HEK293 (cell line): ENCODE results near the gene MCRIP2.

Experiments
- FEZF1 ChIP-seq: fragments of 450-650 bp; formaldehyde crosslinking; IDR thresholded peaks from 2 replicates; pipeline ENCODE4 v1.5.1; 2016; ENCODE audit warnings: missing biosample characterization, missing genetic modification characterization
- GLIS2 ChIP-seq: fragments of 450-650 bp; formaldehyde crosslinking; IDR thresholded peaks from 2 replicates; pipeline ENCODE4 v1.5.1; 2016; ENCODE audit warnings: missing biosample characterization, missing genetic modification characterization
- HOXC10 ChIP-seq: sonication (generic); formaldehyde crosslinking; IDR thresholded peaks from 2 replicates; pipeline ENCODE4 v1.8.1; 2023; ENCODE audit warnings: mild to moderate bottlenecking, missing genetic modification reagents
- KLF8 ChIP-seq: fragments of 450-650 bp; formaldehyde crosslinking; IDR thresholded peaks from 2 replicates; pipeline ENCODE4 v1.5.1; 2016; ENCODE audit warnings: missing biosample characterization, missing genetic modification characterization
- OVOL3 ChIP-seq: fragments of 450-650 bp; formaldehyde crosslinking; IDR thresholded peaks from 2 replicates; pipeline ENCODE4 v1.5.1; 2016; ENCODE audit warnings: missing biosample characterization, missing genetic modification characterization
- PRDM1 ChIP-seq: fragments of 450-650 bp; formaldehyde crosslinking; IDR thresholded peaks from 2 replicates; pipeline ENCODE4; 2016; ENCODE audit warnings: missing biosample characterization, missing genetic modification characterization
- SCRT2 ChIP-seq: fragments of 450-650 bp; formaldehyde crosslinking; IDR thresholded peaks from 2 replicates; pipeline ENCODE4 v1.5.1; 2016; ENCODE audit warnings: missing biosample characterization, missing genetic modification characterization
- YY2 ChIP-seq: fragments of 450-650 bp; formaldehyde crosslinking; IDR thresholded peaks from 2 replicates; pipeline ENCODE4 v1.5.1; 2016; ENCODE audit warnings: missing biosample characterization, missing genetic modification characterization
- ZEB2 ChIP-seq: fragments of 450-650 bp; formaldehyde crosslinking; IDR thresholded peaks from 2 replicates; pipeline ENCODE4 v1.5.1; 2016; ENCODE audit warnings: missing biosample characterization, missing genetic modification characterization
- ZFP37 ChIP-seq: fragments of 450-650 bp; formaldehyde crosslinking; IDR thresholded peaks from 2 replicates; pipeline ENCODE4 v1.5.1; 2016; ENCODE audit warnings: missing biosample characterization, missing genetic modification characterization
- ZFP69B ChIP-seq: fragments of 450-650 bp; formaldehyde crosslinking; IDR thresholded peaks from 2 replicates; pipeline ENCODE4 v1.5.1; 2016; ENCODE audit warnings: missing biosample characterization, missing genetic modification characterization
- ZNF184 ChIP-seq: fragments of 450-650 bp; IDR thresholded peaks from 2 replicates; pipeline ENCODE4 v1.5.1; 2018; ENCODE audit warnings: missing biosample characterization, mild to moderate bottlenecking, missing genetic modification characterization
- ZNF23 ChIP-seq: fragments of 450-650 bp; formaldehyde crosslinking; IDR thresholded peaks from 2 replicates; pipeline ENCODE4 v1.5.1; 2016; ENCODE audit warnings: missing biosample characterization, missing genetic modification characterization, borderline replicate concordance
- ZNF248 ChIP-seq: fragments of 450-650 bp; formaldehyde crosslinking; IDR thresholded peaks from 2 replicates; pipeline ENCODE4 v1.5.1; 2017; ENCODE audit warnings: missing biosample characterization, missing genetic modification characterization
- ZNF274 ChIP-seq, 2 experiments: fragments of 200-500 bp in 1 of 2; fragments of 450-650 bp in 1 of 2; sonication (Bioruptor generic) in 1 of 2; formaldehyde crosslinking in 1 of 2; IDR thresholded peaks; 2 replicates each; pipeline versions ENCODE4 v1.5.1 to v1.6.1; 2014 to 2016; ENCODE audit warnings: borderline replicate concordance in 1 of 2, inconsistent platforms in 1 of 2, low read length in 1 of 2, missing biosample characterization in 1 of 2, missing genetic modification characterization in 1 of 2
- ZNF324 ChIP-seq: fragments of 450-650 bp; formaldehyde crosslinking; IDR thresholded peaks from 2 replicates; pipeline ENCODE4 v1.5.1; 2016; ENCODE audit warnings: missing biosample characterization, missing genetic modification characterization
- ZNF335 ChIP-seq: fragments of 450-650 bp; formaldehyde crosslinking; conservative IDR thresholded peaks from 2 replicates; pipeline ENCODE4 v1.5.1; 2016; ENCODE audit warnings: missing biosample characterization, missing genetic modification characterization
- ZNF501 ChIP-seq: fragments of 450-650 bp; formaldehyde crosslinking; IDR thresholded peaks from 2 replicates; pipeline ENCODE4 v1.5.1; 2016; ENCODE audit warnings: missing biosample characterization, missing genetic modification characterization
- ZNF560 ChIP-seq: fragments of 450-650 bp; formaldehyde crosslinking; IDR thresholded peaks from 2 replicates; pipeline ENCODE4 v1.5.1; 2017; ENCODE audit warnings: missing biosample characterization, missing genetic modification characterization, borderline replicate concordance
- ZNF561 ChIP-seq: fragments of 450-650 bp; IDR thresholded peaks from 2 replicates; pipeline ENCODE4 v1.5.1; 2018; ENCODE audit warnings: missing biosample characterization, missing genetic modification characterization, borderline replicate concordance
- ZNF610 ChIP-seq: fragments of 450-650 bp; formaldehyde crosslinking; IDR thresholded peaks from 2 replicates; pipeline ENCODE4 v1.5.1; 2016; ENCODE audit warnings: missing biosample characterization, missing genetic modification characterization, borderline replicate concordance
- ZNF623 ChIP-seq: fragments of 450-650 bp; formaldehyde crosslinking; IDR thresholded peaks from 2 replicates; pipeline ENCODE4 v1.5.1; 2016; ENCODE audit warnings: missing biosample characterization, missing genetic modification characterization
- ZNF670 ChIP-seq: fragments of 450-650 bp; formaldehyde crosslinking; IDR thresholded peaks from 2 replicates; pipeline ENCODE4 v1.5.1; 2016; ENCODE audit warnings: missing biosample characterization, missing genetic modification characterization, low read depth
- ZNF747 ChIP-seq: fragments of 450-650 bp; formaldehyde crosslinking; IDR thresholded peaks from 2 replicates; pipeline ENCODE4 v1.5.1; 2016; ENCODE audit warnings: missing biosample characterization, missing genetic modification characterization
- ZNF776 ChIP-seq: fragments of 450-650 bp; formaldehyde crosslinking; IDR thresholded peaks from 2 replicates; pipeline ENCODE4 v1.5.0; 2017; ENCODE audit warnings: missing biosample characterization, missing genetic modification characterization, borderline replicate concordance
- ZNF830 ChIP-seq: fragments of 450-650 bp; IDR thresholded peaks from 2 replicates; pipeline ENCODE4 v1.5.0; 2018; ENCODE audit warnings: missing biosample characterization, missing genetic modification characterization, low read depth, mild to moderate bottlenecking, moderate library complexity
- ZNF837 ChIP-seq: fragments of 450-650 bp; formaldehyde crosslinking; IDR thresholded peaks from 2 replicates; pipeline ENCODE4 v1.5.1; 2016; ENCODE audit warnings: missing biosample characterization, missing genetic modification characterization
- TF ChIP-seq, protein P1 (sequence below): fragments of 450-650 bp; formaldehyde crosslinking; IDR thresholded peaks from 2 replicates; pipeline ENCODE4 v1.5.1; 2017; ENCODE audit warnings: missing biosample characterization, missing genetic modification characterization
- TF ChIP-seq, protein P2 (sequence below): sonication (generic); formaldehyde crosslinking; IDR thresholded peaks from 2 replicates; pipeline ENCODE4 v1.8.1; 2022; ENCODE audit warnings: mild to moderate bottlenecking, moderate library complexity, missing genetic modification reagents
- TF ChIP-seq, protein P3 (sequence below): fragments of 450-650 bp; formaldehyde crosslinking; IDR thresholded peaks from 2 replicates; pipeline ENCODE4 v1.5.1; 2017; ENCODE audit warnings: missing biosample characterization, missing genetic modification characterization
- TF ChIP-seq, protein P4 (sequence below): fragments of 450-650 bp; formaldehyde crosslinking; IDR thresholded peaks from 2 replicates; pipeline ENCODE4 v1.5.1; 2016; ENCODE audit warnings: missing biosample characterization, missing genetic modification characterization
- TF ChIP-seq, protein P5 (sequence below): fragments of 450-650 bp; formaldehyde crosslinking; IDR thresholded peaks from 2 replicates; pipeline ENCODE4 v1.5.0; 2017; ENCODE audit warnings: missing biosample characterization, missing genetic modification characterization, borderline replicate concordance

Gene MCRIP2

DNA sequence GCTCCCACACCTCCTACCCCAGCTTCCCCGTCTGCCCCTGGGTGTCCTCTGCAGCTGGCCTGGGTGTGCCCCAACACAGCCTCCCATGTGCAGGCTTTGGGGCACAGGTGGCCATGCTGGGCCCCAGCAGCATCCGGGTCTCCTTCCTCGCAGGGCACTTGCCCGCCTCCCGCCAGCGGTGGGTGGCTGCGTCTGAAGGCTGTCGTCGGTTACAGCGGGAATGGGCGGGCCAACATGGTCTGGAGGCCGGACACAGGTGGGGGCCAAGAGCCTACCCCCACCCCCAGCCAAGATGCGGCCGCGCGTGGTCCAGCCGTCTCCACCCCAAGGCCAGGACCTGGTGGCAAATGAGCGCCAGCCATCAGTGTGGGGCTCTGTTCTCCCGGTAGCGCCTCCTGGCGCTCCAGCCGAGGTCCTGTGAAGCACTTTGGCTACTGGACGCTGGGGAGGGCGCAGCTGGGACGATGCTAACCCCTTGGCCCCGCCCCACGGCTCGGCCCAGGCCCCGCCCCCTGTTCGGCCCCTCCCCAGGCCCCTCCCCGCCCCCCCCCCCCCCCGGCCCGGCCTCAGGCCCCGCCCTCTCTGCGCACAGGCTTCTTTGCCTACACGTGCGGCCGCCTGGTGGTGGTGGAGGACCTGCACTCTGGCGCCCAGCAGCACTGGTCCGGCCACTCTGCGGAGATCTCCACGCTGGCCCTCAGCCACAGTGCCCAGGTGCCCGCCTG lies 19.0 kb downstream of the MCRIP2 start (continued):
- TF ChIP-seq KLF8 (0 out of 2 replicates have a peak, but pooled peaks have one; percentile 47), ZFP69B (peak; percentile 69), ZFP37 (tag by site-specific recombination) (no peak), HOXC10 (CRISPR knock-in tag) (no peak), PRDM1 (tag by site-specific recombination) (no peak), ZNF23 (tag by site-specific recombination) (no peak), ZNF560 (tag by site-specific recombination) (no peak), ZNF670 (no peak), GLIS2 (tag by site-specific recombination) (peak; percentile 85), ZEB2 (no peak), FEZF1 (tag by site-specific recombination) (no peak), ZNF747 (tag by site-specific recombination) (no peak), ZNF248 (tag by site-specific recombination) (no peak), ZNF776 (no peak), ZNF830 (tag by site-specific recombination) (no peak), SCRT2 (tag by site-specific recombination) (peak; percentile 78), ZNF335 (tag by site-specific recombination) (peak; percentile 33), YY2 (tag by site-specific recombination) (no peak), ZNF324 (tag by site-specific recombination) (no peak), ZNF610 (tag by site-specific recombination) (0 out of 2 replicates have a peak, but pooled peaks have one; percentile 16), ZNF184 (no peak), ZNF561 (no peak), ZNF837 (tag by site-specific recombination) (no peak), ZNF274 (IDR thresholded peaks at IDR 0.05; ENCODE audit: low read length) (no peak), ZNF274 (tag by site-specific recombination; IDR thresholded peaks at IDR 0.05; ENCODE audit: borderline replicate concordance) (no peak), ZNF501 (no peak), ZNF623 (tag by site-specific recombination) (no peak), OVOL3 (tag by site-specific recombination) (no peak)
- TF ChIP-seq, protein P1, sequence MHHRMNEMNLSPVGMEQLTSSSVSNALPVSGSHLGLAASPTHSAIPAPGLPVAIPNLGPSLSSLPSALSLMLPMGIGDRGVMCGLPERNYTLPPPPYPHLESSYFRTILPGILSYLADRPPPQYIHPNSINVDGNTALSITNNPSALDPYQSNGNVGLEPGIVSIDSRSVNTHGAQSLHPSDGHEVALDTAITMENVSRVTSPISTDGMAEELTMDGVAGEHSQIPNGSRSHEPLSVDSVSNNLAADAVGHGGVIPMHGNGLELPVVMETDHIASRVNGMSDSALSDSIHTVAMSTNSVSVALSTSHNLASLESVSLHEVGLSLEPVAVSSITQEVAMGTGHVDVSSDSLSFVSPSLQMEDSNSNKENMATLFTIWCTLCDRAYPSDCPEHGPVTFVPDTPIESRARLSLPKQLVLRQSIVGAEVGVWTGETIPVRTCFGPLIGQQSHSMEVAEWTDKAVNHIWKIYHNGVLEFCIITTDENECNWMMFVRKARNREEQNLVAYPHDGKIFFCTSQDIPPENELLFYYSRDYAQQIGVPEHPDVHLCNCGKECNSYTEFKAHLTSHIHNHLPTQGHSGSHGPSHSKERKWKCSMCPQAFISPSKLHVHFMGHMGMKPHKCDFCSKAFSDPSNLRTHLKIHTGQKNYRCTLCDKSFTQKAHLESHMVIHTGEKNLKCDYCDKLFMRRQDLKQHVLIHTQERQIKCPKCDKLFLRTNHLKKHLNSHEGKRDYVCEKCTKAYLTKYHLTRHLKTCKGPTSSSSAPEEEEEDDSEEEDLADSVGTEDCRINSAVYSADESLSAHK = no peak
- TF ChIP-seq, protein P2, sequence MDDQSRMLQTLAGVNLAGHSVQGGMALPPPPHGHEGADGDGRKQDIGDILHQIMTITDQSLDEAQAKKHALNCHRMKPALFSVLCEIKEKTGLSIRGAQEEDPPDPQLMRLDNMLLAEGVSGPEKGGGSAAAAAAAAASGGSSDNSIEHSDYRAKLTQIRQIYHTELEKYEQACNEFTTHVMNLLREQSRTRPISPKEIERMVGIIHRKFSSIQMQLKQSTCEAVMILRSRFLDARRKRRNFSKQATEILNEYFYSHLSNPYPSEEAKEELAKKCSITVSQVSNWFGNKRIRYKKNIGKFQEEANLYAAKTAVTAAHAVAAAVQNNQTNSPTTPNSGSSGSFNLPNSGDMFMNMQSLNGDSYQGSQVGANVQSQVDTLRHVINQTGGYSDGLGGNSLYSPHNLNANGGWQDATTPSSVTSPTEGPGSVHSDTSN (CRISPR knock-in tag) = no peak
- TF ChIP-seq, protein P3, sequence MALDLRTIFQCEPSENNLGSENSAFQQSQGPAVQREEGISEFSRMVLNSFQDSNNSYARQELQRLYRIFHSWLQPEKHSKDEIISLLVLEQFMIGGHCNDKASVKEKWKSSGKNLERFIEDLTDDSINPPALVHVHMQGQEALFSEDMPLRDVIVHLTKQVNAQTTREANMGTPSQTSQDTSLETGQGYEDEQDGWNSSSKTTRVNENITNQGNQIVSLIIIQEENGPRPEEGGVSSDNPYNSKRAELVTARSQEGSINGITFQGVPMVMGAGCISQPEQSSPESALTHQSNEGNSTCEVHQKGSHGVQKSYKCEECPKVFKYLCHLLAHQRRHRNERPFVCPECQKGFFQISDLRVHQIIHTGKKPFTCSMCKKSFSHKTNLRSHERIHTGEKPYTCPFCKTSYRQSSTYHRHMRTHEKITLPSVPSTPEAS (tag by site-specific recombination) = no peak
- TF ChIP-seq, protein P4, sequence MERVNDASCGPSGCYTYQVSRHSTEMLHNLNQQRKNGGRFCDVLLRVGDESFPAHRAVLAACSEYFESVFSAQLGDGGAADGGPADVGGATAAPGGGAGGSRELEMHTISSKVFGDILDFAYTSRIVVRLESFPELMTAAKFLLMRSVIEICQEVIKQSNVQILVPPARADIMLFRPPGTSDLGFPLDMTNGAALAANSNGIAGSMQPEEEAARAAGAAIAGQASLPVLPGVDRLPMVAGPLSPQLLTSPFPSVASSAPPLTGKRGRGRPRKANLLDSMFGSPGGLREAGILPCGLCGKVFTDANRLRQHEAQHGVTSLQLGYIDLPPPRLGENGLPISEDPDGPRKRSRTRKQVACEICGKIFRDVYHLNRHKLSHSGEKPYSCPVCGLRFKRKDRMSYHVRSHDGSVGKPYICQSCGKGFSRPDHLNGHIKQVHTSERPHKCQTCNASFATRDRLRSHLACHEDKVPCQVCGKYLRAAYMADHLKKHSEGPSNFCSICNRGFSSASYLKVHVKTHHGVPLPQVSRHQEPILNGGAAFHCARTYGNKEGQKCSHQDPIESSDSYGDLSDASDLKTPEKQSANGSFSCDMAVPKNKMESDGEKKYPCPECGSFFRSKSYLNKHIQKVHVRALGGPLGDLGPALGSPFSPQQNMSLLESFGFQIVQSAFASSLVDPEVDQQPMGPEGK = peak; percentile 80; the same call in 1 of the 2 replicates
- TF ChIP-seq, protein P5, sequence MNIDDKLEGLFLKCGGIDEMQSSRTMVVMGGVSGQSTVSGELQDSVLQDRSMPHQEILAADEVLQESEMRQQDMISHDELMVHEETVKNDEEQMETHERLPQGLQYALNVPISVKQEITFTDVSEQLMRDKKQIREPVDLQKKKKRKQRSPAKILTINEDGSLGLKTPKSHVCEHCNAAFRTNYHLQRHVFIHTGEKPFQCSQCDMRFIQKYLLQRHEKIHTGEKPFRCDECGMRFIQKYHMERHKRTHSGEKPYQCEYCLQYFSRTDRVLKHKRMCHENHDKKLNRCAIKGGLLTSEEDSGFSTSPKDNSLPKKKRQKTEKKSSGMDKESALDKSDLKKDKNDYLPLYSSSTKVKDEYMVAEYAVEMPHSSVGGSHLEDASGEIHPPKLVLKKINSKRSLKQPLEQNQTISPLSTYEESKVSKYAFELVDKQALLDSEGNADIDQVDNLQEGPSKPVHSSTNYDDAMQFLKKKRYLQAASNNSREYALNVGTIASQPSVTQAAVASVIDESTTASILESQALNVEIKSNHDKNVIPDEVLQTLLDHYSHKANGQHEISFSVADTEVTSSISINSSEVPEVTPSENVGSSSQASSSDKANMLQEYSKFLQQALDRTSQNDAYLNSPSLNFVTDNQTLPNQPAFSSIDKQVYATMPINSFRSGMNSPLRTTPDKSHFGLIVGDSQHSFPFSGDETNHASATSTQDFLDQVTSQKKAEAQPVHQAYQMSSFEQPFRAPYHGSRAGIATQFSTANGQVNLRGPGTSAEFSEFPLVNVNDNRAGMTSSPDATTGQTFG = no peak
